ENCODE results near the gene GABRP. TPM values are rescaled to one million over a fixed set of nuclear protein-coding genes. Genes with fewer than 3 reads are reported as not detected.

GABRP gene, protein sequence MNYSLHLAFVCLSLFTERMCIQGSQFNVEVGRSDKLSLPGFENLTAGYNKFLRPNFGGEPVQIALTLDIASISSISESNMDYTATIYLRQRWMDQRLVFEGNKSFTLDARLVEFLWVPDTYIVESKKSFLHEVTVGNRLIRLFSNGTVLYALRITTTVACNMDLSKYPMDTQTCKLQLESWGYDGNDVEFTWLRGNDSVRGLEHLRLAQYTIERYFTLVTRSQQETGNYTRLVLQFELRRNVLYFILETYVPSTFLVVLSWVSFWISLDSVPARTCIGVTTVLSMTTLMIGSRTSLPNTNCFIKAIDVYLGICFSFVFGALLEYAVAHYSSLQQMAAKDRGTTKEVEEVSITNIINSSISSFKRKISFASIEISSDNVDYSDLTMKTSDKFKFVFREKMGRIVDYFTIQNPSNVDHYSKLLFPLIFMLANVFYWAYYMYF
- not detected in 2 replicates for total RNA-seq (2014; rRNA removed; shearing (Covaris generic))

GRCh38 chr5:170783498-170784247, at the start of gene GABRP:
TSS of gene GABRP (plus strand) at chr5:170783725. CDS start at chr5:170788616, 4,891 bp downstream.
- Histone ChIP-seq H3K27me3 (replicated peaks) (no peaks in the 10 kb centered on the region), H3K4me1 (replicated peaks) (no peaks in the 10 kb centered on the region), H3K9me3 (replicated peaks) (no peaks in the 10 kb centered on the region), H3K27ac (no peak within 1 kb of the TSS), H3K4me3 (no peak within 1 kb of the TSS), H3K36me3 (no peaks in the 10 kb centered on the region)
- DNase-seq (ENCODE audit: low read depth in 1 of 2, low spot score in 2 of 2): no peak

- DNase-seq (ENCODE audit: low read depth in 1 of 2, low spot score in 2 of 2): peak in 1 of 2 experiments; percentile 17
- Histone ChIP-seq H3K36me3 (no peaks in the 10 kb centered on the region), H3K9me3 (replicated peaks) (peaks cover 10% of the 10 kb centered on the region), H3K4me3 (no peak overlapping the region), H3K27me3 (replicated peaks) (no peaks in the 10 kb centered on the region), H3K4me1 (replicated peaks) (no peaks in the 10 kb centered on the region), H3K27ac (no peak overlapping the region)
Observed at GRCh38 chr5:170736966-170737365, 46.6 kb upstream of the GABRP start.

- no peaks in the 10 kb centered on the region for H3K27me3 ChIP-seq (replicated peaks)
- H3K4me1 ChIP-seq (replicated peaks): no peaks in the 10 kb centered on the region
- H3K27ac ChIP-seq: no peak overlapping the region
- H3K9me3 ChIP-seq (replicated peaks): peaks cover 10% of the 10 kb centered on the region
- DNase-seq (ENCODE audit: low read depth in 1 of 2, low spot score in 2 of 2): no peak
- no peak overlapping the region for H3K4me3 ChIP-seq
- H3K36me3 ChIP-seq: no peaks in the 10 kb centered on the region
Observed at GRCh38 chr5:170737591-170737990, 45.9 kb upstream of the GABRP start.

- Histone ChIP-seq H3K36me3 (no peaks in the 10 kb centered on the region), H3K27me3 (replicated peaks) (peaks cover 4% of the 10 kb centered on the region), H3K4me3 (no peak overlapping the region), H3K4me1 (replicated peaks) (no peaks in the 10 kb centered on the region), H3K27ac (no peak overlapping the region), H3K9me3 (replicated peaks) (peaks cover 10% of the 10 kb centered on the region)
- peak in 1 of 2 experiments; percentile 12 for DNase-seq (ENCODE audit: low read depth in 1 of 2, low spot score in 2 of 2)
Observed at GRCh38 chr5:170738840-170739239, 44.7 kb upstream of the GABRP start.

DNA sequence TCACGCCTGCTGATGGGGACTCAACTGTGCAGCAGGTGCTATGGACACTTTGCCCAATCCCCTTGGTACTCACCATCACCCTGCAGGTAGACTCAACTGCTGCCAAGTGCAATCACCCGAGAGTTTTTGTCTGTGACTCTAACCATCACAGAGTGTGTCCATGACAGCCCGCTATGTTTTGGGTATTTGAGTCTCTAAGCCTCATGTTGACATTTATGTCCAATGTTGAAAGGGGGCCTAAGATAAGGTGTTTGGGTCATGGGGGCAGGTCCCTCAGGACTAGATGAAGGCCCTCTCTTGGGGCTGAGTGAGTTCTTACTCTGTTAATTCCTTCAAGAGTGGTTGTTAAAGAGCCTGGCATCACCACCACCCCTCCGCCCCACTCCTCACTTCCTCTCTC, 44.1 kb upstream of the GABRP start:
- Histone ChIP-seq H3K4me1 (replicated peaks) (peaks cover 3% of the 10 kb centered on the region; the same call in 1 of the 2 replicates), H3K27ac (no peak overlapping the region), H3K36me3 (no peaks in the 10 kb centered on the region), H3K9me3 (replicated peaks) (peaks cover 10% of the 10 kb centered on the region), H3K4me3 (no peak overlapping the region), H3K27me3 (replicated peaks) (peaks cover 8% of the 10 kb centered on the region)
- peak in 1 of 2 experiments; percentile 29 for DNase-seq (ENCODE audit: low read depth in 1 of 2, low spot score in 2 of 2)

GRCh38 chr5:170740551-170741205, 42.8 kb upstream of the GABRP start:
- Histone ChIP-seq H3K4me3 (no peak overlapping the region), H3K9me3 (replicated peaks) (peaks cover 6% of the 10 kb centered on the region), H3K27me3 (replicated peaks) (peaks cover 8% of the 10 kb centered on the region), H3K27ac (no peak overlapping the region), H3K36me3 (no peaks in the 10 kb centered on the region), H3K4me1 (replicated peaks) (peaks cover 12% of the 10 kb centered on the region)
- peak in 1 of 2 experiments; percentile 35 for DNase-seq (ENCODE audit: low read depth in 1 of 2, low spot score in 2 of 2)

DNA sequence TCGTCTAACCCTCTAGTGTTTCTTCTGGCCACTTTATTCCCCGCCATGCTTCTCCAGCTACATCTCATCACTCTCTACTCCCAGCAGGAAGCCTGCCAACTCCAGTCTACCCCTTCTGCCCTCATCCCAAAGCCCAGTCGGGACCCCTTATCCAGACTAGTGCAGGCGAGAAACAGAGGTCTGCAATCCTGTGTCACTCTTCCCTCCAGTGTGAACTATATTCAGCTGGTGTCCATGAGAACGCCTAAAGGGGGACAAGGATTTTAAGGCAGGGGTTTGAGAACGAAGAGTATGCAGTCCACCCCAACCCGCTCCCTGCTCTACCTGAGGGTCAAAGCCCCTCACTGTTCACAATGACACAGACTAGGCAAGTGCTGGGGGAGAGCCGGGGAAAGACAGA, 41.7 kb upstream of the GABRP start:
- no peak overlapping the region for H3K27ac ChIP-seq
- DNase-seq (ENCODE audit: low read depth in 1 of 2, low spot score in 2 of 2): peak in 1 of 2 experiments; percentile 30
- H3K27me3 ChIP-seq (replicated peaks): peaks cover 8% of the 10 kb centered on the region
- peaks cover 14% of the 10 kb centered on the region for H3K4me1 ChIP-seq (replicated peaks)
- H3K36me3 ChIP-seq: no peaks in the 10 kb centered on the region
- no peak overlapping the region for H3K4me3 ChIP-seq
- H3K9me3 ChIP-seq (replicated peaks): peaks cover 2% of the 10 kb centered on the region

DNA sequence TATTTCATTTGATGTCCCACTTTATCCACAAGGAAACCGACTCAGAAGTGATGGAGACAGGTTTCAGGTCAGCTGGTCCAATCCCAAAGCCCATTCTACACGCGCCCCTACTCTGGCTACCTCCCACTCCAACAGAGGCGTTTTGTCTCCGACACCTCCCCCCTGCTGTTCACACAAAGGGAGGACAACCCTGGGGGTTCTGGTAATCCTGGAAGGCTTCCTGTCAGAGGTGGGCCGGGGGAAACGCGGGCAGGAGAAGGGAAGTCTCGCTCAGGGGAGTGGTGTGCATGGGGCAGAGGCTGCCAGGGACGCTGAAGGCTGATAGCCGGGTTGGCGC, 39.7 kb upstream of the GABRP start:
- Histone ChIP-seq H3K27ac (no peak overlapping the region), H3K4me3 (no peak overlapping the region), H3K27me3 (replicated peaks) (peaks cover 8% of the 10 kb centered on the region), H3K4me1 (replicated peaks) (peaks cover 14% of the 10 kb centered on the region), H3K36me3 (no peaks in the 10 kb centered on the region), H3K9me3 (replicated peaks) (no peaks in the 10 kb centered on the region)
- no peak for DNase-seq (ENCODE audit: low read depth in 1 of 2, low spot score in 2 of 2)

- Histone ChIP-seq H3K27me3 (replicated peaks) (peaks cover 8% of the 10 kb centered on the region), H3K4me3 (no peak overlapping the region), H3K27ac (no peak overlapping the region), H3K9me3 (replicated peaks) (no peaks in the 10 kb centered on the region), H3K36me3 (no peaks in the 10 kb centered on the region), H3K4me1 (replicated peaks) (peaks cover 14% of the 10 kb centered on the region)
- DNase-seq (ENCODE audit: low read depth in 1 of 2, low spot score in 2 of 2): peak; percentile 35 to 56
Observed at GRCh38 chr5:170745481-170746071, 37.9 kb upstream of the GABRP start.

DNA sequence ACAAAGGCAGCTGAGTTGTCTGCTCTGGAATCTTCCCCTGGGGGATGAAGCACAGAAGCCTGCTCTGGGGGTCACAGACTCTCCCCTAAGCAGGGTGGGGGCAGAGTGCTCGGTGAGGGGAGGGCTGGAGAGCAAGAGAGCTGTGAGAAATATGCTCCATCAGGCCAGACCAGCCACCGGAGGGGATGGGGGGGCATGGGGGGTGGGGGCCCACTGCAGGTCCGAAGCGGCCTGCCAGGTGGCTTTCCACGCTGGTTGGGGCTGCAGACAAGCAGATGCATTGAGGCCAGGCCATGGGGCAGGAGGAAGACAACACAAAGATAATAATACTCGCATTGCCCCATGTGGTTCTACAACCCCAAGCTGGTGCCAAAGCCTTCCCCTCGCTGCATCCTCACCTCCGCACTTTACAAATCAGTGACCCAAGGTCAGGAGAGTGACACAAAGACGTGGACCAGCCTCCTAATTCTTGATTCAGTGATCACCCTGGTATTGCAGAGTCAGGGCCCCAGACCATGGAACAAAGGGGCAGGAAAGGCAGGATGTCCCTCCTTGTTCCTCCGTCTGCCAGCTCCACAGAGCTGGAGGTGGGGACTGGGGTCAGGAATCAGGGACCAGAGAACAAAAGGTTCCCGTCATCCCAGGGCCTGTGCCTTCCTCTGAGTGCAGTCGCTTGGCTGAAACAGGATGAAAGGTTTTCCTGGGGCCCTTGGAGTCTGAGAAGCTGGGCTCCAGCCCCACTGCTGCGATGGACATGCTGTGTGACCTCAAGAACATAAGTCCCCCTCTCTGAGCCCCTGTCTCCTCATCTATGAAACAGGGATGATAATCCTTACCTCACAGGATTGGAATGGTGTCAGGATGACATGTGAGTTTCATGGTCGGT, 37.2 kb upstream of the GABRP start:
- Histone ChIP-seq H3K9me3 (replicated peaks) (no peaks in the 10 kb centered on the region), H3K27me3 (replicated peaks) (peaks cover 8% of the 10 kb centered on the region), H3K4me1 (replicated peaks) (peaks cover 14% of the 10 kb centered on the region), H3K36me3 (no peaks in the 10 kb centered on the region), H3K27ac (no peak overlapping the region), H3K4me3 (no peak overlapping the region)
- peak in 1 of 2 experiments; percentile 38 for DNase-seq (ENCODE audit: low read depth in 1 of 2, low spot score in 2 of 2)

- Histone ChIP-seq H3K27me3 (replicated peaks) (peaks cover 8% of the 10 kb centered on the region), H3K36me3 (no peaks in the 10 kb centered on the region), H3K4me1 (replicated peaks) (peaks cover 14% of the 10 kb centered on the region), H3K9me3 (replicated peaks) (no peaks in the 10 kb centered on the region), H3K27ac (no peak overlapping the region), H3K4me3 (no peak overlapping the region)
- DNase-seq (ENCODE audit: low read depth in 1 of 2, low spot score in 2 of 2): peak in 1 of 2 experiments; percentile 32
Observed at GRCh38 chr5:170746961-170747340, 36.6 kb upstream of the GABRP start.

DNA sequence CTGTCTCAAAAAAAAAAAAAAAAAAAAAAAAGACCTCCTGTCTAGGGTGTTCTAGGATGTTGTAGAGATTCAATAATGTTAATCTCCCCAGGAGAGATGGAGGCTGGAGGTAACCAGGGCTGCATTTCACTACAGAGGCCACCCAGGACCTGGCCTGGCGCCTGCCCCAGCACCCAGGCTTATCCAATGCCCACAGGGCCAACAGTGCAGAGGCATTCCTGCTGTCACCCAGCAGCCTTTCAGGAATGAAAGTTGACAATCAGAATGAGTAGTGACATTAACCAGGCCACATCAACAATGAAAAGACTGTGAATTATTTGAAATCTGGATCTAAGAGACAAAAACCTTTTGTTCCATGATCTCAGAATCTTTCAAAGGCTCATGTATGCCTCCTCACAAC, 36.2 kb upstream of the GABRP start:
- DNase-seq (ENCODE audit: low read depth in 1 of 2, low spot score in 2 of 2): peak in 1 of 2 experiments; percentile 36
- no peak overlapping the region for H3K27ac ChIP-seq
- peaks cover 14% of the 10 kb centered on the region for H3K4me1 ChIP-seq (replicated peaks)
- H3K9me3 ChIP-seq (replicated peaks): no peaks in the 10 kb centered on the region
- H3K4me3 ChIP-seq: no peak overlapping the region
- H3K36me3 ChIP-seq: no peaks in the 10 kb centered on the region
- peaks cover 8% of the 10 kb centered on the region for H3K27me3 ChIP-seq (replicated peaks)

DNA sequence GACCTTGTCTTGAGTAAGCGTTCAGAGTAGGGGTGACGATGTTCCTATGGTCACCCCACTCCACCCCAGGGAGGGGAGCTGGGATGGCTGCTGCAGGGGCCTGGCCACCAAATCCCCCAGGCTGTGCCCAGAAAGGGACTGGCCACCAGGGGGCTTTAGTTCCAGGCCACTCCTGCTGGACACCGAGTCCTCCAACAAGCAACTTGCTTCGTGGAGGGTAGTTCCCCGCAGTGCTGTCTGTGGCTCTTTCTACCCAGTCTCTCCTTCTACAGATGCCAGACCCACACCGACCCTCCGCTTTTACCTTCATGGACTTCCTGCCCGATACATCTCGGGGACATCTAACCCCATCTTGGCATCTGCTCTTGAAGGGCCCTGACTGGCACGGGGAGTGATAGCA, 35.7 kb upstream of the GABRP start:
- peak in 1 of 2 experiments; percentile 52 for DNase-seq (ENCODE audit: low read depth in 1 of 2, low spot score in 2 of 2)

More for the DNA sequence above, 35.7 kb upstream of the GABRP start:
- Histone ChIP-seq H3K27me3 (replicated peaks) (peaks cover 8% of the 10 kb centered on the region), H3K9me3 (replicated peaks) (no peaks in the 10 kb centered on the region), H3K27ac (no peak overlapping the region), H3K4me3 (no peak overlapping the region), H3K4me1 (replicated peaks) (peaks cover 14% of the 10 kb centered on the region), H3K36me3 (no peaks in the 10 kb centered on the region)
